ENCODE results near the gene RAMAC. TPM values are rescaled to one million over a fixed set of nuclear protein-coding genes. Genes with fewer than 3 reads are reported as not detected.

RAMAC gene
- total RNA-seq, 1 experiment from 2014 or later, result 18.7 TPM

DNA sequence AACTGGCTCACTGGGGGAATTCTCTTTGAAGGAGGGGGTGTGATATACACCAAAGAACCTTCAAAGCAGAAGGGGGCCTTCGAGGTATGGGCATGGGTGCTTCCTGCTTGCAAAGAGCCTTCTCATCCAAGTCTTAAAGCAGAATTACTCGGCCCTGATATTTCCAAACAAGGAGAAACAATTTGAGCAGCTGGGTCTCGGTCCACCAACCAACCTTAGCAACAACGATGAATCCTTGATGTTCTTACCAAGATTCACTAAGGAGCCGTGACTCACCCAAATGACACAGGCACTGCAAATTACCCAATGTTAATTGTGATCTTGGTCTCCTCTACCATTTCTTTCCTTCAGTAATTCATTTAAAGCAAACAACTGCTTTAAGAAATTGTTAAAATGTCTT, 41.2 kb upstream of the RAMAC start:
- peaks cover 17% of the 10 kb centered on the region for H3F3A ChIP-seq (ENCODE audit: insufficient read depth, low read depth)
- no peaks in the 10 kb centered on the region for H3K79me2 ChIP-seq (ENCODE audit: low read depth)
- H3K27me3 ChIP-seq (ENCODE audit: insufficient read depth, low read depth), result no peaks in the 10 kb centered on the region
- H3K27ac ChIP-seq, result no peak overlapping the region
- peaks cover 23% of the 10 kb centered on the region for H3K4me1 ChIP-seq (replicated peaks; ENCODE audit: insufficient read depth)
- H3K9me2 ChIP-seq (ENCODE audit: insufficient read depth), result no peaks in the 10 kb centered on the region
- no peak overlapping the region for H3K4me2 ChIP-seq
- CTCF ChIA-PET, result no interaction called here
- H3K4me3 ChIP-seq, result no peak overlapping the region
- H3K36me3 ChIP-seq (ENCODE audit: low read depth), result no peaks in the 10 kb centered on the region
- H4K20me1 ChIP-seq (ENCODE audit: insufficient read depth), result no peaks in the 10 kb centered on the region
- DNase-seq, result no peak
- BruUV-seq (replicated peaks), result no TSS peak
- TF ChIP-seq, protein P1, sequence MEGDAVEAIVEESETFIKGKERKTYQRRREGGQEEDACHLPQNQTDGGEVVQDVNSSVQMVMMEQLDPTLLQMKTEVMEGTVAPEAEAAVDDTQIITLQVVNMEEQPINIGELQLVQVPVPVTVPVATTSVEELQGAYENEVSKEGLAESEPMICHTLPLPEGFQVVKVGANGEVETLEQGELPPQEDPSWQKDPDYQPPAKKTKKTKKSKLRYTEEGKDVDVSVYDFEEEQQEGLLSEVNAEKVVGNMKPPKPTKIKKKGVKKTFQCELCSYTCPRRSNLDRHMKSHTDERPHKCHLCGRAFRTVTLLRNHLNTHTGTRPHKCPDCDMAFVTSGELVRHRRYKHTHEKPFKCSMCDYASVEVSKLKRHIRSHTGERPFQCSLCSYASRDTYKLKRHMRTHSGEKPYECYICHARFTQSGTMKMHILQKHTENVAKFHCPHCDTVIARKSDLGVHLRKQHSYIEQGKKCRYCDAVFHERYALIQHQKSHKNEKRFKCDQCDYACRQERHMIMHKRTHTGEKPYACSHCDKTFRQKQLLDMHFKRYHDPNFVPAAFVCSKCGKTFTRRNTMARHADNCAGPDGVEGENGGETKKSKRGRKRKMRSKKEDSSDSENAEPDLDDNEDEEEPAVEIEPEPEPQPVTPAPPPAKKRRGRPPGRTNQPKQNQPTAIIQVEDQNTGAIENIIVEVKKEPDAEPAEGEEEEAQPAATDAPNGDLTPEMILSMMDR (conservative IDR thresholded peaks at IDR 0.05), result no peak
- no peak for TF ChIP-seq EZH2 (IDR thresholded peaks at IDR 0.05; ENCODE audit: low read depth)
- intact Hi-C loops (cut with micrococcal nuclease; ENCODE audit: unreplicated experiment), result no loop called here
- no peak overlapping the region for H2AFZ ChIP-seq
- H3K9me3 ChIP-seq (ENCODE audit: insufficient read depth, low read depth), result no peaks in the 10 kb centered on the region
- POLR2A ChIA-PET (ENCODE audit: unreplicated experiment), result no interaction called here

DNA sequence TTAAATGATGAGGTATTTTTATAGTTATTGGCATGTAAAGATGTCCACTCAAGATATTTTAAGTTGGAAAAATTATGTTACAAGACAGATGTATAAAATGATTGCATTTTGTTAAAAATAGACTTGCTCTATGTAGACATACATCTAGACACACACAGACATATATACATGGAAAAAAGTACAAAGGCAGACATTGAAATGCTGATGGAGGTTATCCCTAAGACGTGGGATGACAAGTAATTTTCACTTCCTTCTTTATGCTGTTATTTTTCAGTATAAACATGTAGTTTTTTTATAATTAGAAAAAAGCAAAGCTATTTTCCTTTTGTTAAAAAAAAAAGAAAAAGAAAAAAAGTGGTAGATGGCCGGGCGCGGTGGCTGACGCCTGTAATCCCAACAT, 40.7 kb upstream of the RAMAC start:
- Histone ChIP-seq H3K4me3 (no peak overlapping the region), H2AFZ (no peak overlapping the region), H3K4me2 (no peak overlapping the region), H3K36me3 (ENCODE audit: low read depth) (no peaks in the 10 kb centered on the region), H3K9me3 (ENCODE audit: insufficient read depth, low read depth) (no peaks in the 10 kb centered on the region), H3K79me2 (ENCODE audit: low read depth) (no peaks in the 10 kb centered on the region), H3F3A (ENCODE audit: insufficient read depth, low read depth) (peaks cover 17% of the 10 kb centered on the region), H3K27me3 (ENCODE audit: insufficient read depth, low read depth) (no peaks in the 10 kb centered on the region), H4K20me1 (ENCODE audit: insufficient read depth) (no peaks in the 10 kb centered on the region), H3K4me1 (replicated peaks; ENCODE audit: insufficient read depth) (peaks cover 23% of the 10 kb centered on the region), H3K9me2 (ENCODE audit: insufficient read depth) (no peaks in the 10 kb centered on the region), H3K27ac (no peak overlapping the region)
- no peak for TF ChIP-seq EZH2 (IDR thresholded peaks at IDR 0.05; ENCODE audit: low read depth)
- TF ChIP-seq, protein P1 (conservative IDR thresholded peaks at IDR 0.05), result no peak
- CTCF ChIA-PET, result interaction anchor here (0.5 kb wide), 1 partner anchor 12 kb away, joined by 4 read pairs; no protein-coding TSS in a partner anchor
- no peak for DNase-seq
- POLR2A ChIA-PET (ENCODE audit: unreplicated experiment), result no interaction called here
- BruUV-seq (replicated peaks), result no TSS peak
- intact Hi-C loops (cut with micrococcal nuclease; ENCODE audit: unreplicated experiment), result no loop called here

DNA sequence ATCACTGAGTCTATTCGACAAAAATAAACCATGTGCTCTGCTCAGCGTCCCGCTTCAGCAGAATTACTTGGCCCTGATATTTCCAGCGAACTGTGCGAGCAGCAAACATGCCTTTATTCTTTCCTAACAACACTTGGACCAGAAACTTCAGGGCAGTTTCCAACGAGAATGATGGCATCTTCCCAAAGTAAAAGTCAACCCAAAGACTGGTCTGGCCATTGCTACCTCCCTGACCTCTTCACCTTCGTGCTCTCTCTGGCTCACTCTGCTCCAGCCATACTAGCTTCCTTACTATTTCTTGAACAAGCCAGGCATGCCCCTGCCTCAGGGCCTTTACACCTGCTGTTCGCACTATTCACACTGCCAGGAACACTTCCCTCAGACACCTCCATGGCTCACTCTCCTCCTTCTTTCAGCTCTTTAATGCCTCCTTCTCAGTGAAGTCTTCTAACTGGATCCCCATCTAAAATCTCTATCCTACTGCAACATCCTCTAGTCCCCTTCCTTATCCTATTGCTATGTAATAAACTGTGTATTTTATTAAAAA, 39.8 kb upstream of the RAMAC start:
- Histone ChIP-seq H3K9me3 (ENCODE audit: insufficient read depth, low read depth) (no peaks in the 10 kb centered on the region), H3K9me2 (ENCODE audit: insufficient read depth) (no peaks in the 10 kb centered on the region), H3F3A (ENCODE audit: insufficient read depth, low read depth) (peaks cover 17% of the 10 kb centered on the region), H2AFZ (no peak overlapping the region), H3K4me3 (no peak overlapping the region), H3K4me2 (no peak overlapping the region), H3K79me2 (ENCODE audit: low read depth) (no peaks in the 10 kb centered on the region), H3K4me1 (replicated peaks; ENCODE audit: insufficient read depth) (peaks cover 23% of the 10 kb centered on the region), H3K36me3 (ENCODE audit: low read depth) (no peaks in the 10 kb centered on the region), H3K27ac (no peak overlapping the region), H3K27me3 (ENCODE audit: insufficient read depth, low read depth) (peaks cover 2% of the 10 kb centered on the region; the same call in 1 of the 2 replicates), H4K20me1 (ENCODE audit: insufficient read depth) (no peaks in the 10 kb centered on the region)
- DNase-seq, result no peak
- BruUV-seq (replicated peaks), result no TSS peak
- intact Hi-C loops (cut with micrococcal nuclease; ENCODE audit: unreplicated experiment), result no loop called here
- no peak for TF ChIP-seq EZH2 (IDR thresholded peaks at IDR 0.05; ENCODE audit: low read depth)
- TF ChIP-seq, protein P1 (conservative IDR thresholded peaks at IDR 0.05), result no peak
- CTCF ChIA-PET, result no interaction called here
- POLR2A ChIA-PET (ENCODE audit: unreplicated experiment), result no interaction called here
